ENCODE data around the gene IRF2BP2. TPM values are rescaled to one million over a fixed set of nuclear protein-coding genes. Genes with fewer than 3 reads are reported as not detected.
"Not testable (repeated sequence)": the region's sequence is repeated elsewhere in the genome, so short reads cannot be mapped to it uniquely, and the experiment has no call there.

The IRF2BP2 gene
- total RNA-seq, 3 donors from 2014 or later: 69.3 to 86.1 (median 75.2) TPM

DNA sequence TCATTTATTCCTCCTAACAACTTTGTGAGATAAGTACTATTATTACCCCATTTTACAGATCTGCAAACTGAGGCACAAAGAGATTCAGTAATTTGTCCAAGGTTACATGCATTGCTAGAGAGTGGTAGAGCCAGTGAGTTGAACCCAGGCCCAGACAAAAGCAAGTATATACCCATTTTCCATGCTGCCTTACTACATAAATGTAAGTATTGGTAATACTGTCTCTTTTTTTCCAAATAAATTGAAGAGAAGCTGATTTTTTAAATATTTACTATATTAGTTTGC lies 33.8 kb upstream of the IRF2BP2 start:
- no peaks in the 10 kb centered on the region for H3K36me3 Mint-ChIP-seq (ENCODE audit: insufficient read depth)
- peaks cover 5% of the 10 kb centered on the region for H3K9me3 Mint-ChIP-seq
- peaks cover 2% of the 10 kb centered on the region for H3K4me1 Mint-ChIP-seq (ENCODE audit: low read depth)
- ATAC-seq (no peak), DNase-seq (no peak)
- H3K4me3 Mint-ChIP-seq: no peak overlapping the region
- H3K27me3 Mint-ChIP-seq (ENCODE audit: low read depth): no peaks in the 10 kb centered on the region

DNA sequence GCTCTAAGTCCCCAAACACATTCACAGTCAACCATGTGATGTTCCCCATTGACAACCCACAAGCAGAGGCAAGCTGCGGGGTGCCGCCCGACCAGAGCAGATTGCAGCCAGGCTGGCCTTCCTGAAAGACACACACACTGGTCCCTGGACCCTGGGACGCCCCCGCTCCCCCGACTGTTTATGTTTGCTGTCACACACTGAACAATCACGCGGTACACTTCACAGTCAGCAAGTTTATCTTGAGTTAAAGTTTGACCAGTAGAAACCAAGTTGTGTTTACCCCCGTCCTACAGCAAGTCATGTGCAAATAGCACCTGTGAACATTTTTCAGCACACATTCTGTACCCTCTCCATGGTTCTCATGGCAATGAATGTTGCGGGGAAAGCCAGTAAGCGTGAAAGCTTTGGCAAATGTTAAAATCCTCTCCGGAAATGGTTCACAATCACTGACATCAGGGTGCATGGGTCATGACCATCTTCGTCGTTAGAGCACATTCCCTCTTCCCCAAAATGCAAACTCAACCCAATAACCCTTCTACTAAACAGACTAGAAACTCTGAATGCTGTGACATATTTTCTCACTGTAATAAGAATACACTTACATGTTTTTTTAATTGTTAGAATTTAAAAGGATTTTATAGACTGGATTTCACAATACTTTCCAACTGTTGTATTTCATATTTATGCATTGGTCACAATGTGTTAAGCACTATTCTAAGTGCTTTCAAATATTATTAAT lies 33.3 kb upstream of the IRF2BP2 start:
- H3K9me3 Mint-ChIP-seq: peaks cover 5% of the 10 kb centered on the region
- ATAC-seq: no peak
- no peak overlapping the region for H3K4me3 Mint-ChIP-seq
- no peaks in the 10 kb centered on the region for H3K36me3 Mint-ChIP-seq (ENCODE audit: insufficient read depth)
- peaks cover 2% of the 10 kb centered on the region for H3K4me1 Mint-ChIP-seq (ENCODE audit: low read depth)
- H3K27me3 Mint-ChIP-seq (ENCODE audit: low read depth): no peaks in the 10 kb centered on the region
- DNase-seq: no peak

DNA sequence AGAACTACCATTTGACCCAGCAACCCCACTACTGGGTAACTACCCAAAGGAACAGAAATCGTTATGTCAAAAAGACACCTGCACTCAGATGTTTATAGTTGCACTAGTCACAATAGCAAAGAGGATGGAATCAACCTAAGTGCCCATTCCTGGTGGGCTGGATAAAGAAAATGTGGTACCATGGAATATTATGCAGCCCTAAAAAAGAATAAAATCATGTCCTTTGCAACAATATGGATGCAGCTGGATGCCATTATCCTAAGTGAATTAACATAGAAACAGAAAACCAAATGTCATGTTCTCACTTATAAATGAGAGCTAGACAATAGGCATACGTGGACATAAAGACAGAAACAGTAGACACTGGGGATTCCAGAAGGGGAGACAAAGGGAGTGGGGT lies 32.5 kb upstream of the IRF2BP2 start:
- Mint-ChIP-seq H3K4me3 (no peak overlapping the region), H3K27me3 (ENCODE audit: low read depth) (no peaks in the 10 kb centered on the region), H3K9me3 (peaks cover 5% of the 10 kb centered on the region), H3K36me3 (ENCODE audit: insufficient read depth) (no peaks in the 10 kb centered on the region), H3K4me1 (ENCODE audit: low read depth) (peaks cover 2% of the 10 kb centered on the region)
- ATAC-seq (no peak), DNase-seq (no peak)

DNA sequence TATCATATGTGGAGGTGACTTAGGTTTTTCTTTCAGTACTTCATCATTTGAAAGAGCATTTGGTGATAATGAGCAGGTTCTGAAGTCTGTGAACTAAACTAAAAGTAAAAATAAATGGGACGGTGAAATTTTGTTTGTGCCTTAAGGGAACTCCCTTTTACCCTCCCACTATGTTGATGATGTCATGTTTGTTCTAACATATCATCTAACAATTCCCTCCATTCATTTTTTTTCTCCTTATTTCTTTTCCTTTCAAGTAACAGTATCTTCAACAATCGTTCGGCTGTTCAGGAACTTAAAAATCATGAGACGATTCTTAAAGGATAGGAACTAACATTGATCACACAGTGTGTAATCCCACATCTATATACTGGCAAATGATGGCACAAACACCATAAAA lies 30.0 kb upstream of the IRF2BP2 start:
- no peaks in the 10 kb centered on the region for H3K27me3 Mint-ChIP-seq (ENCODE audit: low read depth)
- DNase-seq (no peak), ATAC-seq (no peak)
- no peak overlapping the region for H3K4me3 Mint-ChIP-seq
- H3K4me1 Mint-ChIP-seq (ENCODE audit: low read depth): peaks cover 2% of the 10 kb centered on the region
- no peaks in the 10 kb centered on the region for H3K36me3 Mint-ChIP-seq (ENCODE audit: insufficient read depth)
- no peaks in the 10 kb centered on the region for H3K9me3 Mint-ChIP-seq

DNA sequence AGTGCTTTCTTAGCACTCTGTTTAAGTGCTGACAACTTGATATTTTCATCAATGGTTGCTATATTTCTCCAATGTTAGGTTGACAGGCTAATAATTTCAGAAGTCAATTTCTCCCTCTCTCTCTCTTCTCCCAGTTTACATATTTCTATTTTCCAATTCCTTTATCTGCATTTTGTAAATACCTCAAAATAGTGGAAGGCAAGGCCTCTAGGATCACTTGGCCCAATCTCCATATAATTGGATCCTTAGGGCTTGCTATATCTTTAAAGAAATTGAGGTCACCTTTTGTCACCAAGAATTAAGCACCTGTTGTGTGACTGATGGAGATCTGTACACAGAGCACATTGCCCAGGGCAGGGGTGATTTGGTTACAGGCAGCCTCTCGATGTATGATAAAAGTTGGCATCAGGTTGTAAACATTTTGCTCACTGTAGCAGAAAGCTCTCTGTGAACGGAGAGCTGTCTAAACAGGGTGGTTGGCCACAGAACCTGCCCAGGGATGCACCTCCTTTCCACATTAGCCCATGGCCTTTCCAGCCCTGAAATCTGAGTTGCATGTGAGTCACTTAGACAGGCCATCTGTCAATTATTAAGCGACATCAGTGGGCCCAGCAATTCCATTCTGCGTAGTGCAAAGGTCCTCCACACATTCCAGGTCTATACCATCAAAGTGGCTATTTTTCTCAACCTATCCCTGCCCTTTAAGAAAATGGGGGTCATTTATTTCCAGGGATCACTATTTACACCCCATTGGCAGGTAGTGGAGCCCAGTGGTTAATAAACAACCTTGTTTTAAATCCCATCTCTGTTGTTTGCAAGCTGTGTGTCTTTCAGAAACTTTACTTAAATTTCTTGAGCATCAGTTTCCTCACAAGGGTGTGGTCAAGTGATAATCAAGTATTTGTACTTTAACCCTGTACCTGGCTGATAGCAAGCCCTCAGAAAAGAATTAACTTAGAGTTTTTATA lies 29.1 kb upstream of the IRF2BP2 start:
- no peak for DNase-seq
- Mint-ChIP-seq H3K9me3 (no peaks in the 10 kb centered on the region), H3K27me3 (ENCODE audit: low read depth) (no peaks in the 10 kb centered on the region), H3K36me3 (ENCODE audit: insufficient read depth) (no peaks in the 10 kb centered on the region), H3K4me1 (ENCODE audit: low read depth) (peaks cover 2% of the 10 kb centered on the region), H3K4me3 (no peak overlapping the region)
- ATAC-seq: no peak

- not testable (repeated sequence) for H3K4me1 Mint-ChIP-seq (ENCODE audit: low read depth); H3K27me3 Mint-ChIP-seq (ENCODE audit: low read depth); H3K4me3 Mint-ChIP-seq; ATAC-seq; H3K9me3 Mint-ChIP-seq; H3K36me3 Mint-ChIP-seq (ENCODE audit: insufficient read depth); DNase-seq
Observed at GRCh38 chr1:234634922-234635321, 24.9 kb upstream of the IRF2BP2 start.

DNA sequence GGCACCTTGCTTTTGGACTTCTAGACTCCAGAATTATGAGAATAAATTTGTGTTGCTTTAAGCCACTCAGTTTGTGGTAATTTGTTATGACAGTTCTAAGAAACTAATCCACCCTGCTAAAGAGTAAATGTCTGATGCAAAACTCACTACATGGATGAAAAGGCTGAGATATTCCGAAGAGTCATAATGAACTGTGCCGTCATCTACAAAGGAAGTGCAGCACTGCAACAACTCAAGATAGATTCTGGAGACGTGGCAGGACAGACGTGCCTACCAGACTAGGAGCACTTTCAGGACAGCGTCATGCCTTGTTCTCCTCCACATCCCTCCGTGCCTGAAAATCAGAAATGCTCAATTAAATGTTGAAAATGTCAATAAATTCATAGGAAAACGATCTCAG lies 24.4 kb upstream of the IRF2BP2 start:
- H3K4me1 Mint-ChIP-seq (ENCODE audit: low read depth): no peaks in the 10 kb centered on the region
- H3K4me3 Mint-ChIP-seq: no peak overlapping the region
- ATAC-seq (no peak), DNase-seq (no peak)
- H3K36me3 Mint-ChIP-seq (ENCODE audit: insufficient read depth): no peaks in the 10 kb centered on the region
- H3K9me3 Mint-ChIP-seq: no peaks in the 10 kb centered on the region
- H3K27me3 Mint-ChIP-seq (ENCODE audit: low read depth): no peaks in the 10 kb centered on the region

- Mint-ChIP-seq H3K4me3 (no peak overlapping the region), H3K9me3 (no peaks in the 10 kb centered on the region), H3K4me1 (ENCODE audit: low read depth) (no peaks in the 10 kb centered on the region), H3K36me3 (ENCODE audit: insufficient read depth) (no peaks in the 10 kb centered on the region), H3K27me3 (ENCODE audit: low read depth) (no peaks in the 10 kb centered on the region)
- DNase-seq (no peak), ATAC-seq (no peak)
Observed at GRCh38 chr1:234633246-234634003, 23.4 kb upstream of the IRF2BP2 start.

DNA sequence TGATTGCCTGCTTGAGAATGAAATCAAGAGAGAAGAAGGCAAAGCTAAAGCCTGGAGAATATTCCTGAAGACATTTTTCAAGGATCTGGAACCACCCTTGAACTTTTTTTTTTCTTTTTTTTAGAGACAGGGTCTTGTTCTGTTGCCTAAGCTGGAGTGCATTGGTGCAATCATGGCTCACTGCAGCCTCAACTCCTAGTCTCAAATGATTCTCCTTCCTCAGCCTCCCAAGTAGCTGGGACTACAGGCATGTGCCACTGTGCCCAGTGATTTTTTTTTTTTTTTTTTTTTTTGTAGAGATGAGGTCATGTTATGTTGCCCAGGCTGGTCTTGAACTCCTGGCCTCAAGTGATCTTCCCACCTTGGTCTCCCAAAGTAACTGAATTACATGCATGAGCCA lies 22.2 kb upstream of the IRF2BP2 start:
- no peak for ATAC-seq
- H3K9me3 Mint-ChIP-seq: no peaks in the 10 kb centered on the region
- peaks cover 2% of the 10 kb centered on the region for H3K27me3 Mint-ChIP-seq (ENCODE audit: low read depth)

DNA sequence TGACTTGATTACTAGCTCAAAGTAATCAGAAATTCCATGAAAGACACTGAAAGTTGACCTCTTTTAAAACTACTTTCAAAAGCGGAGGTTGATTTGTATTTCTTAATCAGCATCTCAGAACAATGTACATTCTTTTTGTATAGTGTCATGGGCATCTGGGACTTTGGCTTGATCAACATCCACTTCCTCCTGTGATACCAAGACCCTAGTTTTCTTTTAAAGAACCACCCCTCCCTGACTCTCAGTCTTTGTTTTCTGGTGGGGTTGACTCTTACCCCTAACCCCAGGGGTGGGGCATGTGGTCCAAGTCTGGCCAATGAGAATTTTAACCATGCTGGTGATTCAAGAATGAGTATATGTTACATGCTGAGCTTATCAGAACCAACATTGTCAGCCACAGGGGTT lies 21.7 kb upstream of the IRF2BP2 start:
- no peak overlapping the region for H3K4me3 Mint-ChIP-seq
- H3K36me3 Mint-ChIP-seq (ENCODE audit: insufficient read depth): no peaks in the 10 kb centered on the region
- no peaks in the 10 kb centered on the region for H3K4me1 Mint-ChIP-seq (ENCODE audit: low read depth)
- peaks cover 2% of the 10 kb centered on the region for H3K27me3 Mint-ChIP-seq (ENCODE audit: low read depth)
- ATAC-seq (no peak), DNase-seq (no peak)
- H3K9me3 Mint-ChIP-seq: no peaks in the 10 kb centered on the region

More for the DNA sequence above, 22.2 kb upstream of the IRF2BP2 start:
- Mint-ChIP-seq H3K4me3 (no peak overlapping the region), H3K36me3 (ENCODE audit: insufficient read depth) (no peaks in the 10 kb centered on the region), H3K4me1 (ENCODE audit: low read depth) (no peaks in the 10 kb centered on the region)
- no peak for DNase-seq

GRCh38 chr1:234629026-234629425 lies 19.0 kb upstream of the IRF2BP2 start:
- no peaks in the 10 kb centered on the region for H3K36me3 Mint-ChIP-seq (ENCODE audit: insufficient read depth)

DNA sequence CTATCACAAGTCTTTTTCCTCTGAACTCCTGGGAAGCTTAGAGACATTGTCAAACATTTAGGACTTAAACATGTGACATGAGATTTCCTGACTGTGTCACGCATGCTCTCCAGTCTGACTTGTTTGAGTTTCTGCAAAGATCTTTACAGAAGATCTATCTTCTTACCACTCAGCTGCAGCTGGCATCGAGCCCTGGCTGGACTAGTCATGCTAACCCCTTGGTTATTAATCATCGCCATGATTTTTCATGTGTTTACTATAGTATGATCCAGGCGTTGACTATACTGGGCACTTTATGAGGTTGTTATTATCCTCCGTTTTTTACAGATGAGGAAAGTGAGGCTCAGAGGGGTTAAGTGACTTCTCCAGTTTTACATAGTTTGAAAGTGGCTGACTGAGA lies 18.1 kb upstream of the IRF2BP2 start:
- DNase-seq: no peak
- no peak for ATAC-seq
- no peaks in the 10 kb centered on the region for H3K36me3 Mint-ChIP-seq (ENCODE audit: insufficient read depth)
- H3K4me3 Mint-ChIP-seq: no peak overlapping the region
- H3K27me3 Mint-ChIP-seq (ENCODE audit: low read depth): peaks cover 2% of the 10 kb centered on the region
- no peaks in the 10 kb centered on the region for H3K4me1 Mint-ChIP-seq (ENCODE audit: low read depth)
- no peaks in the 10 kb centered on the region for H3K9me3 Mint-ChIP-seq

More at GRCh38 chr1:234629026-234629425, 19.0 kb upstream of the IRF2BP2 start:
- no peaks in the 10 kb centered on the region for H3K4me1 Mint-ChIP-seq (ENCODE audit: low read depth)
- H3K27me3 Mint-ChIP-seq (ENCODE audit: low read depth): peaks cover 2% of the 10 kb centered on the region
- DNase-seq (no peak), ATAC-seq (no peak)
- H3K4me3 Mint-ChIP-seq: no peak overlapping the region
- H3K9me3 Mint-ChIP-seq: no peaks in the 10 kb centered on the region

- Mint-ChIP-seq H3K4me1 (ENCODE audit: low read depth) (no peaks in the 10 kb centered on the region), H3K4me3 (no peak overlapping the region), H3K36me3 (ENCODE audit: insufficient read depth) (no peaks in the 10 kb centered on the region), H3K9me3 (no peaks in the 10 kb centered on the region), H3K27me3 (ENCODE audit: low read depth) (peaks cover 2% of the 10 kb centered on the region)
- ATAC-seq (no peak), DNase-seq (no peak)
Observed at GRCh38 chr1:234627009-234627950, 17.3 kb upstream of the IRF2BP2 start.

All from activated T-cell treated with anti-CD3 and anti-CD28 coated beads, Interleukin-2, amount 50 U/mL, for 4 hours (primary cell).